Esophagus squamous epithelium (tissue), 5 donors: Measurements from ENCODE around the gene AP4E1. TPM values are rescaled to one million over a fixed set of nuclear protein-coding genes. Genes with fewer than 3 reads are reported as not detected.

Source experiments
- DNase-seq: peaks from one replicate; lab custom pipeline; 2025; lab: John Stamatoyannopoulos, UW
- H3K27ac ChIP-seq, 4 donors: fragments of 200-600 bp; sonication (generic); one replicate each; pipeline ENCODE4 v1.5.1; 2016 to 2019; ENCODE audit warnings: mild to moderate bottlenecking in 1 of 4
- H3K27me3 ChIP-seq, 4 donors: fragments of 200-600 bp; sonication (generic); 1 replicate in 3 of 4; 2 replicates in 1 of 4; pipeline versions ENCODE4 v1.5.1 to v1.6.0; 2017 to 2021; ENCODE audit warnings: antibody characterized with exemption in 1 of 4
- H3K36me3 ChIP-seq, 3 donors: fragments of 200-600 bp; sonication (generic); one replicate each; pipeline ENCODE4 v1.5.1; 2016 to 2019
- H3K4me1 ChIP-seq, 3 donors: fragments of 200-600 bp; sonication (generic); one replicate each; pipeline ENCODE4 v1.5.1; 2017 to 2019
- H3K4me3 ChIP-seq, 4 donors: fragments of 200-600 bp; sonication (generic); 1 replicate in 3 of 4; 2 replicates in 1 of 4; pipeline ENCODE4 v1.5.1; 2016 to 2019; ENCODE audit warnings: mild to moderate bottlenecking in 2 of 4, moderate library complexity in 1 of 4
- H3K9me3 ChIP-seq, 3 donors: fragments of 200-600 bp; sonication (generic); one replicate each; pipeline ENCODE4 v1.5.1; 2016 to 2019
- CTCF ChIP-seq, 6 experiments: fragments of 450-650 bp in 4 of 6; fragments of 200-600 bp in 2 of 6; sonication (generic) in 2 of 6; IDR thresholded peaks; one replicate each; pipeline ENCODE4 v1.5.1; 2016 to 2019; ENCODE audit warnings: antibody characterized with exemption in 6 of 6, mild to moderate bottlenecking in 4 of 6, moderate library complexity in 4 of 6
- POLR2A ChIP-seq, 4 donors: fragments of 450-650 bp; IDR thresholded peaks; one replicate each; pipeline ENCODE4 v1.6.1; 2017; ENCODE audit warnings: antibody characterized with exemption in 4 of 4, mild to moderate bottlenecking in 4 of 4, moderate library complexity in 3 of 4
- WGBS, 2 donors: methylation state at CpG; one replicate each; pipeline ENCODE4 v1.1.5; 2018; 5-methylcytosine and 5-hydroxymethylcytosine counted together
- intact Hi-C: fragments of 100-400 bp; cut with DNase I; formaldehyde crosslinking; loops from one replicate; pipeline ENCODE4 v1.15.0; 2022
- total RNA-seq, 4 donors: library from RNA; depleted of rRNA; stranded (reverse); fragments of >200 nt; gene quantifications; one replicate each; pipeline ENCODE4 v1.1.0, GENCODE V29; 2016
- donor health status: DM: yes; HTN: yes; CAD: no.

AP4E1 gene
- total RNA-seq, 4 donors from 2014 or later, result 5.7 to 11.1 (median 10.1) TPM

GRCh38 chr15:50938525-50938924 is 30.0 kb downstream of the AP4E1 start:
- Histone ChIP-seq H3K27ac (no peak overlapping the region), H3K4me1 (no peaks in the 10 kb centered on the region), H3K27me3 (no peaks in the 10 kb centered on the region), H3K9me3 (no peaks in the 10 kb centered on the region), H3K36me3 (peaks cover 0 to 41% (median 0%) of the 10 kb centered on the region in 3 donors), H3K4me3 (no peak overlapping the region)
- intact Hi-C loops, result no loop called here
- TF ChIP-seq CTCF (IDR thresholded peaks at IDR 0.05) (no peak), POLR2A (IDR thresholded peaks at IDR 0.05) (no peak)
- 91 to 100% methylated on average over 1 of the region's 4 CpGs for WGBS, 2 donors
- DNase-seq, result no peak

DNA sequence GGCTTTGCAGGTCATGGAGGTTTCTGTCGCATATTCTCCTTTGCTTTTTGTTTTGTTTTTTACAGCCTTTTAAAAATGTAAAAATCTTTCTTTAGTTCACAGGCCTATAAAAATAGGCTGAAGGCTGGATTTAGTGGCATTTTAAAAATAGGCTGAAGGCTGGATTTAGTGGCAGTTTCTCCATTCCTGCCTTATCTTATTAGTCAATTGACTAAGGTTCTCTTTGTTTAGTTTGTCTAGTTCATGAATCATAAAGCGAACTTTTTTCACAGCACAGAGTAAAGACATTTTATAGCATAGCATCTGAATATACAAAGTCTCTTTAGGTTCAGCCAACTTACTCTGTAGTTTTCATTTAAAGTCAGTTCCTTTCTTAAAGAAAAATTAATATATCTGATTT is 31.4 kb downstream of the AP4E1 start:
- H3K27me3 ChIP-seq, result no peaks in the 10 kb centered on the region
- 89 to 95% methylated on average over 2 of the region's 2 CpGs for WGBS, 2 donors
- no peak for DNase-seq
- no peaks in the 10 kb centered on the region for H3K4me1 ChIP-seq
- H3K4me3 ChIP-seq, result no peak overlapping the region
- intact Hi-C loops, result no loop called here
- no peak overlapping the region for H3K27ac ChIP-seq
- H3K36me3 ChIP-seq, result peaks cover 0 to 55% (median 4%) of the 10 kb centered on the region in 3 donors
- H3K9me3 ChIP-seq, result no peaks in the 10 kb centered on the region
- no peak for TF ChIP-seq POLR2A (IDR thresholded peaks at IDR 0.05)
- TF ChIP-seq CTCF (IDR thresholded peaks at IDR 0.05), result no peak

GRCh38 chr15:50940506-50940905 is 32.0 kb downstream of the AP4E1 start:
- no peak overlapping the region for H3K4me3 ChIP-seq
- 85 to 98% methylated on average over 2 of the region's 2 CpGs for WGBS, 2 donors
- no peaks in the 10 kb centered on the region for H3K27me3 ChIP-seq
- TF ChIP-seq CTCF (IDR thresholded peaks at IDR 0.05) (no peak), POLR2A (IDR thresholded peaks at IDR 0.05) (no peak)
- DNase-seq, result no peak
- H3K27ac ChIP-seq, result no peak overlapping the region
- intact Hi-C loops, result no loop called here
- H3K36me3 ChIP-seq, result peaks cover 0 to 61% (median 4%) of the 10 kb centered on the region in 3 donors
- H3K4me1 ChIP-seq, result no peaks in the 10 kb centered on the region
- no peaks in the 10 kb centered on the region for H3K9me3 ChIP-seq

- Histone ChIP-seq H3K4me3 (no peak overlapping the region), H3K9me3 (no peaks in the 10 kb centered on the region), H3K36me3 (peaks cover 0 to 48% (median 4%) of the 10 kb centered on the region in 3 donors), H3K4me1 (no peaks in the 10 kb centered on the region), H3K27ac (no peak overlapping the region), H3K27me3 (no peaks in the 10 kb centered on the region)
- DNase-seq, result no peak
- intact Hi-C loops, result no loop called here
- TF ChIP-seq CTCF (IDR thresholded peaks at IDR 0.05), result no peak
- TF ChIP-seq POLR2A (IDR thresholded peaks at IDR 0.05), result no peak
Measured at GRCh38 chr15:50943638-50944037, 35.2 kb downstream of the AP4E1 start.

GRCh38 chr15:50944672-50945071 is 36.2 kb downstream of the AP4E1 start:
- WGBS, 2 donors, result 79 to 92% methylated on average over 3 of the region's 3 CpGs
- intact Hi-C loops, result no loop called here
- H3K4me3 ChIP-seq, result no peak overlapping the region
- peaks cover 0 to 45% (median 4%) of the 10 kb centered on the region in 3 donors for H3K36me3 ChIP-seq
- TF ChIP-seq CTCF (IDR thresholded peaks at IDR 0.05), result no peak
- TF ChIP-seq POLR2A (IDR thresholded peaks at IDR 0.05), result no peak
- no peaks in the 10 kb centered on the region for H3K9me3 ChIP-seq
- no peaks in the 10 kb centered on the region for H3K4me1 ChIP-seq
- H3K27me3 ChIP-seq, result no peaks in the 10 kb centered on the region
- no peak for DNase-seq
- H3K27ac ChIP-seq, result no peak overlapping the region
